Immature natural killer cell (primary cell): ENCODE data around the gene SSH2. TPM values are rescaled to one million over a fixed set of nuclear protein-coding genes. Genes with fewer than 3 reads are reported as not detected.
"Not testable (repeated sequence)": the region's sequence is repeated elsewhere in the genome, so short reads cannot be mapped to it uniquely, and the experiment has no call there.

Experiments used
- DNase-seq, 3 donors: peaks; one replicate each; pipeline ENCODE4 v3.0.0; 2022; ENCODE audit warnings: mixed read lengths in 1 of 3
- H3K27ac Mint-ChIP-seq, 6 donors: one replicate each; pipeline ENCODE4 v1.8.0; 2020; ENCODE audit warnings: mixed read lengths in 6 of 6, mild to moderate bottlenecking in 5 of 6, inconsistent platforms in 4 of 6, moderate library complexity in 3 of 6
- H3K27me3 Mint-ChIP-seq, 3 donors: one replicate each; pipeline ENCODE4 v1.8.0; 2020 to 2021; ENCODE audit warnings: low read depth in 3 of 3, mild to moderate bottlenecking in 3 of 3, mixed read lengths in 3 of 3, moderate library complexity in 3 of 3, inconsistent platforms in 1 of 3
- H3K36me3 Mint-ChIP-seq, 3 donors: one replicate each; pipeline ENCODE4 v1.8.0; 2020; ENCODE audit warnings: mixed read lengths in 3 of 3, inconsistent platforms in 2 of 3, mild to moderate bottlenecking in 2 of 3
- H3K4me1 Mint-ChIP-seq, 2 donors: one replicate each; pipeline ENCODE4 v1.8.0; 2020; ENCODE audit warnings: inconsistent platforms in 2 of 2, mild to moderate bottlenecking in 2 of 2, mixed read lengths in 2 of 2, moderate library complexity in 1 of 2
- H3K4me3 Mint-ChIP-seq, 5 donors: one replicate each; pipeline ENCODE4 v1.8.0; 2020; ENCODE audit warnings: mild to moderate bottlenecking in 5 of 5, mixed read lengths in 5 of 5, inconsistent platforms in 3 of 5, moderate library complexity in 3 of 5
- H3K9me3 Mint-ChIP-seq, 6 donors: one replicate each; pipeline ENCODE4 v1.8.0; 2020; ENCODE audit warnings: mild to moderate bottlenecking in 6 of 6, mixed read lengths in 6 of 6, inconsistent platforms in 4 of 6, moderate library complexity in 3 of 6
- polyA plus RNA-seq, 3 donors: library from polyadenylated mRNA; unstranded; fragments of 300-500 nt; fragmentation: Illumina TruSeq; gene quantifications; one replicate each; pipeline ENCODE4 v1.2.3, GENCODE V29; 2021

SSH2 gene
- polyA plus RNA-seq, 3 donors from 2014 or later = 24.2 to 61.5 (median 25.3) TPM

GRCh38 chr17:29918016-29918415 lies 12.0 kb downstream of the SSH2 start:
- H3K27ac Mint-ChIP-seq = no peak overlapping the region

GRCh38 chr17:29914819-29915537 lies 15.1 kb downstream of the SSH2 start:
- Mint-ChIP-seq H3K27ac (peak overlapping the region in 1 of 6 donors; percentile 53), H3K4me3 (no peak overlapping the region), H3K36me3 (no peaks in the 10 kb centered on the region), H3K9me3 (no peaks in the 10 kb centered on the region), H3K4me1 (peaks cover 18 to 37% of the 10 kb centered on the region in 2 donors), H3K27me3 (no peaks in the 10 kb centered on the region)
- DNase-seq = no peak

More at GRCh38 chr17:29918016-29918415, 12.0 kb downstream of the SSH2 start:
- H3K27me3 Mint-ChIP-seq = no peaks in the 10 kb centered on the region
- no peak for DNase-seq
- no peaks in the 10 kb centered on the region for H3K9me3 Mint-ChIP-seq
- H3K4me3 Mint-ChIP-seq = no peak overlapping the region
- H3K36me3 Mint-ChIP-seq = peaks cover 0 to 3% (median 0%) of the 10 kb centered on the region in 3 donors
- H3K4me1 Mint-ChIP-seq = peaks cover 12 to 39% of the 10 kb centered on the region in 2 donors

DNA sequence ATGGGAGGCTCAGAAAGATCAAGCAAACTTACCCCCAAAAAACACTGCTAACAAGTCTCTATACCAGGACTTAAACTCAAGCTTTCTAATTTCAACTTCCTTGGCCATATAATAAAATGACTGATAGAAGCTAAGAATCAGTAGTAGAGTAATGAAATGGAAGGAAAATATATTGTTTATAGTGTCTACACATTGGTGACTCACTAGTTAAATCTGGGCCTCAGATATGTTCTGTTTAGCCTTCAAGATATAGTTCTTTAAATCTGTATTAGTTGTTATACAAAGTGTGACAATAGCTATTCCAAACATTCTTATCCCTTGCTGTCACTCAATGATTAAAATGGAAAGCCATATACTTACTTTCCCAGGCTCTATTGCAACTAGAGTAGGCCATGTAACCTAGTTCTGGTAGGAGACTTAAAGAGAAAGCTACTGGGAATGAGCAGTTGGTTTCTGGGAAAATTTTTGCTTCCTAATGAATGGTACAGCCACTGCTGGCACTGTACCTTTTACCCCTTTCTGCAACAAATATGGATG lies 18.3 kb downstream of the SSH2 start:
- DNase-seq = no peak
- no peaks in the 10 kb centered on the region for H3K36me3 Mint-ChIP-seq
- no peak overlapping the region for H3K27ac Mint-ChIP-seq
- peaks cover 12 to 36% of the 10 kb centered on the region in 2 donors for H3K4me1 Mint-ChIP-seq
- H3K27me3 Mint-ChIP-seq = peaks cover 0 to 1% (median 0%) of the 10 kb centered on the region in 3 donors
- H3K4me3 Mint-ChIP-seq = no peak overlapping the region
- H3K9me3 Mint-ChIP-seq = no peaks in the 10 kb centered on the region

DNA sequence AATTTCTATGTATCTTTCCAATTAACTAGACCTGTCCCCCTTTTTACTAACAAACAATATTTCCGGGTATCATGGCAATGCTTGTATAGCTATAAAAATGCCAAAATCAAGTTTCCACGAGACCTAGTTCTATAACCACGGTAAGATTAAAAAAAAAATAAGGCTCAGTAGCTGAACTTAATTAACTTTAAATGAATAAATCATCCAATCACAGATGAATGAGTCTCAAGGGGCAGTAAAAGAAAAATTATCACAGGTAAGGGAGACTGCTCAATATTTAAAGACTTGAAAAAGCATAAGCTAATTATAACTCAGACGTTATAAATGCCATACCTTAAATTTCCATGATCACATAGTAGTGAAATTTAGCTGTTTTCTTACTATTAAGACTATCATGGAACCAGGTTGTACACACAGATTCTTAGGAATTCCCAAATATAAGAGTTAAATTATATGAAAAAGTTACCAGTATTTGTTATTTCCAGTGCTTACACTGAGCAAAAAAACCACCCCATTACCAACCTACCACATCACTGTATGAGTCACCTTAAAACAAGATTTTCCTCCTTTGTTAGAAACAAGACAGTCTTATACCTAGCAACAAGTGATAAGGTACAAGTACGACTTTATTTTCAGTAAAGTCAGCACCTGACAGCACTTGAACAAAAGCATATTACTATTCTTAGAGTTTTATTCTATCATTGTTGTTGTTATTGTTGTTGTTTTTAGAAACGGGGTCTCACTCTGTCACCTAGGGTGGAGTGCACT lies 20.6 kb downstream of the SSH2 start:
- H3K9me3 Mint-ChIP-seq = no peaks in the 10 kb centered on the region
- H3K4me1 Mint-ChIP-seq = peaks cover 20 to 42% of the 10 kb centered on the region in 2 donors
- peak overlapping the region in 1 of 6 donors; percentile 5 for H3K27ac Mint-ChIP-seq
- no peak overlapping the region for H3K4me3 Mint-ChIP-seq
- peaks cover 0 to 1% (median 0%) of the 10 kb centered on the region in 3 donors for H3K27me3 Mint-ChIP-seq
- DNase-seq = no peak
- no peaks in the 10 kb centered on the region for H3K36me3 Mint-ChIP-seq

DNA sequence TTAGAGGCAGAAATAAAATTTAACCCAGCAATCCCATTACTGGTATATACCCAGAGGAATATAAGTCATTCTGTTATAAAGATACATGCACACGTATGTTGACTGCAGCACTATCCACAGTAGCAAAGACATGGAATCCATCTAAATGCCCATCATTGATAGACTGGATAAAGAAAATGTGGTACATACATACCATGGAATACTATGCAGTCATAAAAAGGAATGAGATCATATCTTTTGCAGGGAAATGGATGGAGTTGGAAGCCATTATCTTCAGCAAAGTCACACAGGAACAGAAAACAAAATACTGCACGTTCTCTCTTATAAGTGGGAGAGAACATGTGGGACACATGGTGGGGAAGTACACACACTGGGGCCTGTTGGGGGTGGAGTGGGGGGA lies 23.1 kb downstream of the SSH2 start:
- DNase-seq = no peak
- Mint-ChIP-seq H3K4me3 (no peak overlapping the region), H3K36me3 (no peaks in the 10 kb centered on the region), H3K27ac (no peak overlapping the region), H3K27me3 (peaks cover 0 to 1% (median 1%) of the 10 kb centered on the region in 3 donors), H3K4me1 (peaks cover 30 to 58% of the 10 kb centered on the region in 2 donors), H3K9me3 (no peaks in the 10 kb centered on the region)

GRCh38 chr17:29905879-29906167 lies 24.2 kb downstream of the SSH2 start:
- Mint-ChIP-seq H3K9me3 (no peaks in the 10 kb centered on the region), H3K36me3 (no peaks in the 10 kb centered on the region), H3K4me1 (peaks cover 29 to 62% of the 10 kb centered on the region in 2 donors), H3K27ac (peak overlapping the region in 3 of 6 donors; percentile 1 to 32 (median 22)), H3K4me3 (no peak overlapping the region), H3K27me3 (peaks cover 0 to 1% (median 1%) of the 10 kb centered on the region in 3 donors)
- DNase-seq = no peak

DNA sequence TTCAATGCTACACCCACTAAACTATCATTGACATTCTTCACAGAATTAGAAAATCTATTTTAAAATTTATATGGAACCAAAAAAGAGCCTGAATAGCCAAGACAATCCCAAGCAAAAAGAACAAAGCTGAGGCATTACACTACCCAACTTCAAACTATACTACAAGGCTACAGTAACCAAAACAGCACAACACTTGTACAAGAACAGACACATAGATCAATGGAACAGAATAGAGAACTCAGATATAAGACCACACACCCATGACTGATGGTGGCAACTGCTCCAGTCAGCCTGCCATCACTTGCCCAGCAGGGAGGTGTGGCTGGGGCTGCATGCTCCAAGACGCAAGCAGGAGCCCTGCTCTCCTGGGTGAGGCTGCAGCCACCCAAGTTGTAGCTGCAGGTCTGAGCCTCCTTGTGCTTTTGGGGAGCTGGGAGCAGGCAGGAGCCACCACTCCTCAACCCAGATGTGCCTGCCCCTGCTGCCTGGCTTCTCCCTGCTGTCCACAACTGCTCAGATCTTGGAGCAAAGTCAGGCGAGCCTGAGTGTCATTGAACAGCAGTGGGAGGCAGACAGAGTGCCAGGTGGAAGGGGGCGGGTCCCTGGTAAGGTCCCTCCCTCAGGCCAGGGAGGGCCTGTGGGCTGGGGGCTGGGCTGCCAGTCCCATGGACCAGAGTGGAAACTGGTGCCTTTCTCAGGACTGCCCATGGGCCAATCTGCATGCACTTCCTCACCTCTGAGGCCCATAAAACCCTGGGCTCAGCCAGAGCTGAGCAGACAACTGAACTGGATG lies 24.7 kb downstream of the SSH2 start:
- Mint-ChIP-seq H3K4me1 (peaks cover 29 to 62% of the 10 kb centered on the region in 2 donors), H3K27ac (peak overlapping the region in 1 of 6 donors; percentile 55), H3K9me3 (no peaks in the 10 kb centered on the region), H3K36me3 (no peaks in the 10 kb centered on the region), H3K4me3 (no peak overlapping the region), H3K27me3 (peaks cover 0 to 1% (median 1%) of the 10 kb centered on the region in 3 donors)
- no peak for DNase-seq

DNA sequence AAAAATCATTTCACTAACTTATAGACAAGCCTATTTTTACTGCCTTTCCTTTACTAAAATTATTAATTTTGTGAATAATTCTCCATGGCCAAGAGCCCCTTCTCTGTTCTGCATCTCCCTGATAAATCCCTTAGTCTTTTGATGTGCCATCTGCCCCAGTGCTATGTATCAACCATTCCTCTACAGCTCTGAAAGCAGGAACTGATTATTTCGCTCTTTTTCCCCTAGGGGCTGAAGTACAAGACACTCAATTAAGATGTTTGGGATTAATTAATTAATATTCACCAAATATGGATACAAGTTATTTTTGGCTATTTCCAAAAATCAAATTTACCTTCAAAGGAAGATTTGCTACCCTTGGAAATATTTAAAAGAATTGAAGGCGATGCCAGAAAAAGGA lies 26.6 kb downstream of the SSH2 start:
- Mint-ChIP-seq H3K36me3 (no peaks in the 10 kb centered on the region), H3K9me3 (no peaks in the 10 kb centered on the region), H3K27me3 (peaks cover 0 to 1% (median 0%) of the 10 kb centered on the region in 3 donors), H3K27ac (peak overlapping the region in 1 of 6 donors; percentile 39), H3K4me3 (no peak overlapping the region), H3K4me1 (peaks cover 30 to 55% of the 10 kb centered on the region in 2 donors)
- no peak for DNase-seq

GRCh38 chr17:29897136-29897535 lies 32.9 kb downstream of the SSH2 start:
- H3K4me3 Mint-ChIP-seq, H3K27ac Mint-ChIP-seq, H3K9me3 Mint-ChIP-seq, H3K27me3 Mint-ChIP-seq, H3K36me3 Mint-ChIP-seq, DNase-seq: not testable (repeated sequence)
- H3K4me1 Mint-ChIP-seq = peaks cover 12 to 40% of the 10 kb centered on the region in 2 donors

GRCh38 chr17:29892201-29892600 lies 37.8 kb downstream of the SSH2 start:
- H3K4me1 Mint-ChIP-seq = peaks cover 24 to 49% of the 10 kb centered on the region in 2 donors
- peaks cover 0 to 5% (median 3%) of the 10 kb centered on the region in 3 donors for H3K36me3 Mint-ChIP-seq
- H3K9me3 Mint-ChIP-seq = peaks cover 0 to 8% (median 2%) of the 10 kb centered on the region in 6 donors
- H3K4me3 Mint-ChIP-seq = no peak overlapping the region
- H3K27me3 Mint-ChIP-seq = peaks cover 0 to 2% (median 0%) of the 10 kb centered on the region in 3 donors
- H3K27ac Mint-ChIP-seq = peak overlapping the region in 2 of 6 donors; percentile 51 to 52
- DNase-seq = no peak

DNA sequence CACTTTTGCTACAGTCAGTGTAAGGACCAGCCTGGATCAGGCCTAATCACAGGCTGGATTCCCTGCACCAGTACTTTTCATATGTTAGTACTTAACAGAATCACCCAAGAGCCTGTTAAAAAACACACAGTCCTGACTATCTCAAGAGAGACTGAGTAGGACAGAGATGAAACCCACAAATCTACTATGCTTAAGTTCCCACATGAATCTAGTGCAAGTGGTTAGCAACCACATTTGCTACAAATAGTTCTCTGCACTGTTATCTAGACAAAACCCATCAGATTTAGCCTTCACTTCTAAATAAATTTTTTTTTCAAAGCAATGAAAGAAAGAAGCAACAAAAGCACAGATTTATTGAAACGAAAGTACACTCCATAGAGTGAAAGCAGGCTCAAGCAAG lies 38.9 kb downstream of the SSH2 start:
- H3K4me3 Mint-ChIP-seq = peak overlapping the region in 2 of 5 donors; percentile 18 to 56
- peaks cover 0 to 3% (median 3%) of the 10 kb centered on the region in 3 donors for H3K36me3 Mint-ChIP-seq
- H3K27me3 Mint-ChIP-seq = peaks cover 0 to 2% (median 0%) of the 10 kb centered on the region in 3 donors
- H3K4me1 Mint-ChIP-seq = peaks cover 24 to 49% of the 10 kb centered on the region in 2 donors
- peak overlapping the region in 5 of 6 donors; percentile 4 to 83 (median 59) for H3K27ac Mint-ChIP-seq
- DNase-seq = peak in 2 of 3 donors; percentile 24 to 30
- peaks cover 0 to 8% (median 2%) of the 10 kb centered on the region in 6 donors for H3K9me3 Mint-ChIP-seq

DNA sequence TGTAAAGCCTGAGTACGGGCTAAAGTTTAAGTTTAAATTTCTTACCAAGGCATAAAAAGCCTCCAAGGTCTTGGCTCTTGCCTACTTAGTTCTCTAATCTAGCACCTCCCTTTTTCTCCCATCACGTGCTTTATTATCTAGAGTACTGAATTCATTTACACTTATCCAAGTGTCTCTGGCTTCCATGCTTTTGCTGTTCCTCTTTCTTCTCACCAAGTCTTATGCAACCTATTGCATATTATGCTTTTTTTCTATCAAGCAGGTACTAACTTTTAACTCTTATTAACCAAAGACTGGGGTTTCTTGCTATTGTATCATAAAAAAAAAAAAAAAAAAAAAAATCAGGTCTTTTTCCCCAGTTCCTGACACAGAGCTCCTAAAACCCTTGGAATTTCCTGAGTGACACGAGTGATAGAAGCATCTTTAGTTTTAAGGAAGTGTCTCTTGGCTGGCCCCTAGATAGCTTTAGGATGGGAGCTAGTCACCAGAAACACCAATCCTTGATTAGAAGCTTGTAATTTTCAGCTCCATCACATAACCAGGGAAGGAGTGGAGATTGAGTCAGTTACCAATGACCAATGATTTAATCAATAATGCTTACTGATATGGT lies 44.9 kb downstream of the SSH2 start:
- H3K4me3 Mint-ChIP-seq = no peak overlapping the region
- H3K36me3 Mint-ChIP-seq = peaks cover 0 to 3% (median 0%) of the 10 kb centered on the region in 3 donors
- H3K27ac Mint-ChIP-seq = no peak overlapping the region
- H3K4me1 Mint-ChIP-seq = peaks cover 13 to 24% of the 10 kb centered on the region in 2 donors
- H3K27me3 Mint-ChIP-seq = no peaks in the 10 kb centered on the region
- H3K9me3 Mint-ChIP-seq = no peaks in the 10 kb centered on the region
- DNase-seq = no peak

- no peak overlapping the region for H3K27ac Mint-ChIP-seq
- H3K4me1 Mint-ChIP-seq = peaks cover 14 to 21% of the 10 kb centered on the region in 2 donors
These were observed 46.5 kb downstream of the SSH2 start for GRCh38 chr17:29883497-29883896.

More at GRCh38 chr17:29883497-29883896, 46.5 kb downstream of the SSH2 start:
- peaks cover 0 to 3% (median 0%) of the 10 kb centered on the region in 3 donors for H3K36me3 Mint-ChIP-seq
- no peak overlapping the region for H3K4me3 Mint-ChIP-seq
- H3K9me3 Mint-ChIP-seq = no peaks in the 10 kb centered on the region
- no peaks in the 10 kb centered on the region for H3K27me3 Mint-ChIP-seq
- DNase-seq = no peak
